Thyroid gland (tissue), 4 donors: Measurements from ENCODE around the gene GALE.

Experiments
- POLR2A ChIP-seq, 2 donors: fragments of 450-650 bp; IDR thresholded peaks; one replicate each; pipeline ENCODE4 v1.6.1; 2017; ENCODE audit warnings: antibody characterized with exemption in 2 of 2, mild to moderate bottlenecking in 2 of 2, moderate library complexity in 1 of 2
- TF ChIP-seq, protein P1 (sequence below), 6 experiments: fragments of 200-600 bp in 3 of 6; fragments of 450-650 bp in 3 of 6; sonication (generic) in 3 of 6; IDR thresholded peaks; one replicate each; pipeline ENCODE4 v1.5.1; 2016 to 2019; ENCODE audit warnings: antibody characterized with exemption in 6 of 6, mild to moderate bottlenecking in 2 of 6, inconsistent platforms in 1 of 6, moderate library complexity in 1 of 6

- TF ChIP-seq, protein P1, sequence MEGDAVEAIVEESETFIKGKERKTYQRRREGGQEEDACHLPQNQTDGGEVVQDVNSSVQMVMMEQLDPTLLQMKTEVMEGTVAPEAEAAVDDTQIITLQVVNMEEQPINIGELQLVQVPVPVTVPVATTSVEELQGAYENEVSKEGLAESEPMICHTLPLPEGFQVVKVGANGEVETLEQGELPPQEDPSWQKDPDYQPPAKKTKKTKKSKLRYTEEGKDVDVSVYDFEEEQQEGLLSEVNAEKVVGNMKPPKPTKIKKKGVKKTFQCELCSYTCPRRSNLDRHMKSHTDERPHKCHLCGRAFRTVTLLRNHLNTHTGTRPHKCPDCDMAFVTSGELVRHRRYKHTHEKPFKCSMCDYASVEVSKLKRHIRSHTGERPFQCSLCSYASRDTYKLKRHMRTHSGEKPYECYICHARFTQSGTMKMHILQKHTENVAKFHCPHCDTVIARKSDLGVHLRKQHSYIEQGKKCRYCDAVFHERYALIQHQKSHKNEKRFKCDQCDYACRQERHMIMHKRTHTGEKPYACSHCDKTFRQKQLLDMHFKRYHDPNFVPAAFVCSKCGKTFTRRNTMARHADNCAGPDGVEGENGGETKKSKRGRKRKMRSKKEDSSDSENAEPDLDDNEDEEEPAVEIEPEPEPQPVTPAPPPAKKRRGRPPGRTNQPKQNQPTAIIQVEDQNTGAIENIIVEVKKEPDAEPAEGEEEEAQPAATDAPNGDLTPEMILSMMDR (IDR thresholded peaks at IDR 0.05): peak in 5 of 6 experiments; percentile 36 to 58 (median 47)
- no peak for TF ChIP-seq POLR2A (IDR thresholded peaks at IDR 0.05)
Measured at GRCh38 chr1:23809751-23810171, 9.2 kb upstream of the GALE start.
